SK-N-SH (cell line): Measurements from ENCODE around the gene HSPA1A. TPM values are rescaled to one million over a fixed set of nuclear protein-coding genes. Genes with fewer than 3 reads are reported as not detected.

Experiments used
- CTCF ChIA-PET: fragments of 300-600, 350-600 bp; formaldehyde crosslinking; extraction: SDS; loops from one replicate; lab custom pipeline; 2021; lab: Yijun Ruan, JAX
- POLR2A ChIA-PET: fragments of 350-600 bp; sonication (Branson Sonifier 250); formaldehyde crosslinking; extraction: SDS; loops from one replicate; lab custom pipeline; 2020; ENCODE audit warnings: antibody characterized with exemption, inconsistent platforms; lab: Yijun Ruan, JAX
- DNase-seq: peaks from one replicate; pipeline ENCODE4 v3.0.0; 2012
- H2AFZ ChIP-seq: fragments of 200-600 bp; sonication (generic); 2 replicates; pipeline ENCODE4 v1.8.1; 2016; ENCODE audit warnings: antibody characterized with exemption, mild to moderate bottlenecking, low read depth
- H3F3A ChIP-seq: fragments of 200-600 bp; sonication (generic); replicated peaks from 2 replicates; pipeline ENCODE3; 2016; ENCODE audit warnings: antibody characterized with exemption, mild to moderate bottlenecking; ENCODE audit not compliant: insufficient read depth
- H3K27ac ChIP-seq, 2 experiments: fragments of 200-500 bp in 1 of 2; fragments of 200-600 bp in 1 of 2; sonication (Bioruptor generic) in 1 of 2; sonication (generic), shearing (Covaris generic) in 1 of 2; 2 replicates each; pipeline versions ENCODE4 v1.5.1 to v1.6.1; 2014 to 2016; ENCODE audit warnings: low read depth in 2 of 2, inconsistent platforms in 1 of 2, low read length in 1 of 2, mild to moderate bottlenecking in 1 of 2, mixed read lengths in 1 of 2
- H3K27me3 ChIP-seq: fragments of 200-600 bp; sonication (generic), shearing (Covaris generic); 2 replicates; pipeline ENCODE4 v1.6.1; 2016; ENCODE audit warnings: mixed run types; ENCODE audit not compliant: insufficient read depth
- H3K36me3 ChIP-seq, 2 experiments: fragments of 200-500 bp in 1 of 2; fragments of 200-600 bp in 1 of 2; sonication (Bioruptor generic) in 1 of 2; sonication (generic) in 1 of 2; replicated peaks in 1 of 2; 2 replicates each; pipeline versions ENCODE3 to v1.5.1; 2014 to 2016; ENCODE audit warnings: low read length in 1 of 2, mild to moderate bottlenecking in 1 of 2; ENCODE audit not compliant: insufficient read depth in 2 of 2, control insufficient read depth in 1 of 2
- H3K4me1 ChIP-seq, 2 experiments: fragments of 200-500 bp in 1 of 2; fragments of 200-600 bp in 1 of 2; sonication (Bioruptor generic) in 1 of 2; sonication (generic), shearing (Covaris generic) in 1 of 2; 2 replicates each; pipeline versions ENCODE4 v1.5.1 to v1.6.1; 2014 to 2016; ENCODE audit warnings: low read depth in 1 of 2, low read length in 1 of 2, mixed run types in 1 of 2; ENCODE audit not compliant: insufficient read depth in 2 of 2, control insufficient read depth in 1 of 2
- H3K4me2 ChIP-seq: fragments of 200-600 bp; sonication (generic), shearing (Covaris generic); 2 replicates; pipeline ENCODE4 v1.6.1; 2017; ENCODE audit warnings: mixed run types
- H3K4me3 ChIP-seq, 2 experiments: fragments of 200-500 bp in 1 of 2; fragments of 200-600 bp in 1 of 2; sonication (Bioruptor generic) in 1 of 2; sonication (generic), shearing (Covaris generic) in 1 of 2; 2 replicates each; pipeline versions ENCODE4 v1.5.1 to v1.8.1; 2014 to 2016; ENCODE audit warnings: low read depth in 2 of 2, inconsistent platforms in 1 of 2, low read length in 1 of 2, mild to moderate bottlenecking in 1 of 2, mixed read lengths in 1 of 2, moderate library complexity in 1 of 2
- H3K79me2 ChIP-seq: fragments of 200-600 bp; sonication (generic); 2 replicates; pipeline ENCODE4 v1.8.1; 2017; ENCODE audit warnings: mild to moderate bottlenecking; ENCODE audit not compliant: insufficient read depth
- H3K9ac ChIP-seq: fragments of 200-600 bp; sonication (generic); 2 replicates; pipeline ENCODE4 v1.6.1; 2017; ENCODE audit warnings: mixed run types
- H3K9me2 ChIP-seq: fragments of 200-600 bp; sonication (generic); 2 replicates; pipeline ENCODE4 v1.6.1; 2017; ENCODE audit warnings: mixed run types
- H3K9me3 ChIP-seq: fragments of 200-600 bp; sonication (generic); 2 replicates; pipeline ENCODE4 v1.6.1; 2017; ENCODE audit warnings: mixed run types, mild to moderate bottlenecking, moderate library complexity
- H4K20me1 ChIP-seq: fragments of 200-600 bp; sonication (generic); 2 replicates; pipeline ENCODE4 v1.6.1; 2017; ENCODE audit warnings: mild to moderate bottlenecking, mixed run types; ENCODE audit not compliant: insufficient read depth
- ELF1 ChIP-seq: IDR thresholded peaks from 2 replicates; pipeline ENCODE4 v1.4.0; 2012
- EP300 ChIP-seq, 2 experiments: IDR thresholded peaks; 2 replicates each; pipeline versions ENCODE4 v1.4.0 to v1.6.1; 2012; ENCODE audit warnings: borderline replicate concordance in 1 of 2, low read depth in 1 of 2, low read length in 1 of 2
- FOXM1 ChIP-seq: IDR thresholded peaks from 2 replicates; pipeline ENCODE4 v1.4.0; 2012; ENCODE audit warnings: low read depth, mild to moderate bottlenecking
- GABPA ChIP-seq: IDR thresholded peaks from 2 replicates; pipeline ENCODE4 v1.4.0; 2012; ENCODE audit warnings: low read depth, mild to moderate bottlenecking
- NFIC ChIP-seq: IDR thresholded peaks from 2 replicates; pipeline ENCODE4 v1.4.0; 2012; ENCODE audit warnings: borderline replicate concordance
- PBX3 ChIP-seq: IDR thresholded peaks from 2 replicates; pipeline ENCODE4; 2012
- POLR2AphosphoS5 ChIP-seq: IDR thresholded peaks from 2 replicates; pipeline ENCODE4 v1.6.1; 2012; ENCODE audit warnings: low read depth, low read length
- RAD21 ChIP-seq: IDR thresholded peaks from 2 replicates; pipeline ENCODE4 v1.6.1; 2012; ENCODE audit warnings: mild to moderate bottlenecking, low read length
- RFX5 ChIP-seq: IDR thresholded peaks from 2 replicates; pipeline ENCODE4 v1.6.1; 2012; ENCODE audit warnings: mild to moderate bottlenecking, improper control_type of control experiment, low read length
- TAF1 ChIP-seq: IDR thresholded peaks from 2 replicates; pipeline ENCODE4 v1.6.1; 2012; ENCODE audit warnings: low read depth, mild to moderate bottlenecking, low read length, moderate library complexity, borderline replicate concordance
- TEAD4 ChIP-seq: IDR thresholded peaks from 2 replicates; pipeline ENCODE4 v1.4.0; 2012; ENCODE audit warnings: mild to moderate bottlenecking, borderline replicate concordance; ENCODE audit not compliant: insufficient read depth
- USF2 ChIP-seq: fragments of 150-350 bp; IDR thresholded peaks from 2 replicates; pipeline ENCODE4 v1.6.1; 2017; ENCODE audit warnings: antibody characterized with exemption, low read length, low read depth, borderline replicate concordance
- WGBS: methylation state at CpG from one replicate; pipeline ENCODE4 v1.1.6; 2017; ENCODE audit warnings: low lambda C conversion rate; 5-methylcytosine and 5-hydroxymethylcytosine counted together
- polyA plus RNA-seq, 3 experiments: library from polyadenylated mRNA; depleted of rRNA; stranded (reverse); fragments of >200 nt; gene quantifications; 2 replicates each; pipeline ENCODE4 v1.2.3, GENCODE V29; 2012

Gene HSPA1A
- polyA plus RNA-seq, 1 of the 3 experiments (the other 2 are of a cell fraction) = 119 TPM

- CTCF ChIA-PET = interaction anchor here (1.5 kb wide), 1 partner anchor 35 kb away, joined by 3 read pairs; no protein-coding TSS in a partner anchor
These were observed 10.2 kb downstream of the HSPA1A start for GRCh38 chr6:31825553-31825952.

GRCh38 chr6:31826793-31827285, 11.5 kb downstream of the HSPA1A start:
- H3K4me3 ChIP-seq = peak overlapping the region; percentile 37 to 57
- CTCF ChIA-PET = interaction anchor here (0.7 to 1.5 kb wide), 4 partner anchors 12 to 146 kb away, joined by 3 to 4 read pairs (median 3); partner anchors contain the start of gene VARS1
- H3K4me2 ChIP-seq = peak overlapping the region; percentile 74
- peak overlapping the region; percentile 86 to 90 for H3K27ac ChIP-seq
- H3F3A ChIP-seq = peaks cover 8% of the 10 kb centered on the region
- peaks cover 23% of the 10 kb centered on the region for H3K79me2 ChIP-seq
- TF ChIP-seq NFIC (peak; percentile 26; the same call in 1 of the 2 replicates), USF2 (no peak), GABPA (0 out of 2 replicates have a peak, but pooled peaks have one; percentile 4), TAF1 (peak; percentile 26; the same call in 1 of the 2 replicates)
- 6% methylated on average over 6 of the region's 13 CpGs for WGBS
- no peak for DNase-seq
- H3K9me3 ChIP-seq = no peaks in the 10 kb centered on the region
- H3K36me3 ChIP-seq = no peaks in the 10 kb centered on the region
- peak overlapping the region; percentile 93 for H2AFZ ChIP-seq
- POLR2A ChIA-PET = interaction anchor here (0.6 to 2.2 kb wide), 9 partner anchors 12 to 228 kb away, joined by 3 to 10 read pairs (median 3); partner anchors contain the start of genes ABHD16A, DDAH2, HSPA1A and HSPA1L
- H3K9me2 ChIP-seq = no peaks in the 10 kb centered on the region
- H3K4me1 ChIP-seq = peaks cover 7 to 9% of the 10 kb centered on the region in 2 experiments; a peak in 2 of 4 replicates
- H3K27me3 ChIP-seq = no peaks in the 10 kb centered on the region
- peak overlapping the region; percentile 73 for H3K9ac ChIP-seq
- no peaks in the 10 kb centered on the region for H4K20me1 ChIP-seq

More at GRCh38 chr6:31825553-31825952, 10.2 kb downstream of the HSPA1A start:
- Histone ChIP-seq H3K27ac (no peak overlapping the region), H4K20me1 (no peaks in the 10 kb centered on the region), H3K79me2 (peaks cover 10% of the 10 kb centered on the region), H3K4me2 (no peak overlapping the region), H3F3A (peaks cover 7% of the 10 kb centered on the region), H3K9me3 (no peaks in the 10 kb centered on the region), H3K4me1 (peaks cover 0 to 3% of the 10 kb centered on the region in 2 experiments; a peak in 1 of 4 replicates), H2AFZ (no peak overlapping the region), H3K4me3 (no peak overlapping the region), H3K27me3 (no peaks in the 10 kb centered on the region), H3K9me2 (no peaks in the 10 kb centered on the region), H3K36me3 (no peaks in the 10 kb centered on the region), H3K9ac (no peak overlapping the region)
- 94% methylated on average over 4 of the region's 4 CpGs for WGBS
- POLR2A ChIA-PET = no interaction called here
- no peak for TF ChIP-seq RAD21
- no peak for DNase-seq

- Histone ChIP-seq H3K27me3 (no peaks in the 10 kb centered on the region), H3K4me3 (peak within 1 kb of the TSS; percentile 54 to 62), H3K4me2 (peak within 1 kb of the TSS; percentile 74), H2AFZ (peak within 1 kb of the TSS; percentile 93), H3K9me3 (no peaks in the 10 kb centered on the region), H3F3A (peaks cover 9% of the 10 kb centered on the region), H3K36me3 (no peaks in the 10 kb centered on the region), H3K9ac (peak within 1 kb of the TSS; percentile 73), H3K4me1 (peaks cover 7 to 10% of the 10 kb centered on the region in 2 experiments; a peak in 2 of 4 replicates), H3K9me2 (no peaks in the 10 kb centered on the region), H3K27ac (peak within 1 kb of the TSS; percentile 86 to 90), H4K20me1 (no peaks in the 10 kb centered on the region), H3K79me2 (peaks cover 24% of the 10 kb centered on the region)
- ChIA-PET POLR2A (interaction anchor here (0.6 to 2.2 kb wide), 10 partner anchors 13 to 229 kb away, joined by 3 to 10 read pairs (median 4); partner anchors contain the start of genes ABHD16A, DDAH2, HSPA1A and HSPA1L), CTCF (interaction anchor here (0.8 to 1.5 kb wide), 3 partner anchors 11 to 98 kb away, joined by 3 to 4 read pairs (median 3); partner anchors contain the start of gene DDAH2)
- DNase-seq = peak; percentile 87
- TF ChIP-seq EP300 (IDR thresholded peaks at IDR 0.05; ENCODE audit: borderline replicate concordance in 1 of 2, low read depth in 1 of 2, low read length in 1 of 2) (peak in 1 of 2 experiments; percentile 91; a peak in 2 of 4 replicates), PBX3 (peak; percentile 76), RFX5 (0 out of 2 replicates have a peak, but pooled peaks have one; percentile 36), FOXM1 (no peak), ELF1 (0 out of 2 replicates have a peak, but pooled peaks have one; percentile 5), TEAD4 (no peak), POLR2AphosphoS5 (peak; percentile 99), TAF1 (peak; percentile 77; the same call in 1 of the 2 replicates)
- WGBS = 0% methylated on average over 2 of the region's 56 CpGs
These were observed 12.1 kb downstream of the HSPA1A start, which contains the start of gene HSPA1B for GRCh38 chr6:31827286-31828079. HSPA1B (plus strand) TSS chr6:31827738; CDS start chr6:31827951, 213 bp downstream.
